Panc1 (cell line): ENCODE measurements around the gene CLP1. TPM values are rescaled to one million over a fixed set of nuclear protein-coding genes. Genes with fewer than 3 reads are reported as not detected.

ENCODE experiments used
- ATAC-seq: fragments of 200-7000 bp; cut with Tn5 transposase; 2 replicates; pipeline ENCODE4 v1.9.1; 2020; ENCODE audit warnings: mild to moderate bottlenecking, moderate library complexity
- BruUV-seq: library from RNA; stranded (reverse); fragments of 400-500 nt; replicated peaks from 2 replicates; lab custom pipeline; 2021; lab: Mats Ljungman, UMichigan
- CTCF ChIA-PET: fragments of 300-600 bp; sonication (Branson Sonifier 250); formaldehyde crosslinking; loops from one replicate; lab custom pipeline; 2022; ENCODE audit warnings: antibody characterized with exemption; lab: Charles Lee
- POLR2A ChIA-PET: fragments of 300-600 bp; sonication (Branson Sonifier 250); formaldehyde crosslinking; loops from one replicate; lab custom pipeline; 2022; ENCODE audit warnings: antibody characterized with exemption; lab: Charles Lee
- DNase-seq: peaks from one replicate; pipeline ENCODE4 v3.0.0-alpha.2; 2010; ENCODE audit warnings: low read depth, low spot score
- H3K27ac ChIP-seq: 2 replicates; pipeline ENCODE4 v1.5.1; 2011; ENCODE audit warnings: mild to moderate bottlenecking, low read length, inconsistent platforms
- H3K27me3 ChIP-seq: fragments of 200-500 bp; sonication (Bioruptor generic); 2 replicates; pipeline ENCODE4 v1.6.0; 2014; ENCODE audit warnings: low read length, inconsistent platforms; ENCODE audit not compliant: control insufficient read depth, insufficient read depth
- H3K36me3 ChIP-seq: fragments of 200-500 bp; sonication (Bioruptor generic); 2 replicates; pipeline ENCODE4 v1.5.1; 2014; ENCODE audit warnings: inconsistent platforms, mild to moderate bottlenecking, low read length, moderate library complexity; ENCODE audit not compliant: control insufficient read depth, insufficient read depth
- H3K4me1 ChIP-seq: 2 replicates; pipeline ENCODE4 v1.5.1; 2011; ENCODE audit warnings: inconsistent platforms, mild to moderate bottlenecking, low read length, moderate library complexity; ENCODE audit not compliant: control insufficient read depth, insufficient read depth
- H3K4me3 ChIP-seq, 2 experiments: 2 replicates each; pipeline ENCODE4 v1.5.1; 2011 to 2012; ENCODE audit warnings: low read depth in 2 of 2, low read length in 2 of 2, mild to moderate bottlenecking in 2 of 2, inconsistent platforms in 1 of 2, moderate library complexity in 1 of 2
- H3K9me3 ChIP-seq: fragments of 200-500 bp; sonication (Bioruptor generic); 2 replicates; pipeline ENCODE4 v1.5.1; 2014; ENCODE audit warnings: low read depth, mild to moderate bottlenecking, inconsistent platforms, low read length, moderate library complexity; ENCODE audit not compliant: control insufficient read depth, insufficient read depth
- POLR2AphosphoS5 ChIP-seq: IDR thresholded peaks from 2 replicates; pipeline ENCODE4 v1.6.1; 2012; ENCODE audit warnings: mild to moderate bottlenecking, low read depth, low read length, moderate library complexity
- REST ChIP-seq, 2 experiments: IDR thresholded peaks; 2 replicates each; pipeline ENCODE4 v1.6.1; 2011 to 2012; ENCODE audit warnings: low read depth in 2 of 2, control low read depth in 1 of 2, low read length in 1 of 2, mild to moderate bottlenecking in 1 of 2, moderate library complexity in 1 of 2; ENCODE audit not compliant: insufficient read depth in 1 of 2
- SIN3A ChIP-seq: IDR thresholded peaks from 2 replicates; pipeline ENCODE4 v1.6.1; 2012; ENCODE audit warnings: low read depth, mild to moderate bottlenecking, low read length, moderate library complexity, borderline replicate concordance; ENCODE audit not compliant: insufficient read depth
- TCF7L2 ChIP-seq: IDR thresholded peaks from 2 replicates; pipeline ENCODE4 v1.6.1; 2011; ENCODE audit warnings: mild to moderate bottlenecking, low read depth, low read length, inconsistent platforms
- in situ Hi-C: cut with HindIII; loops from 2 replicates; pipeline ENCODE4 v1.10.0; 2016; ENCODE audit warnings: low sequenced_read_pairs, low pct_unique_long_range_greater_than_20kb
- intact Hi-C: fragments of 100-400 bp; cut with micrococcal nuclease; formaldehyde crosslinking; loops from one replicate; pipeline ENCODE4 v1.10.0; 2022; ENCODE audit not compliant: unreplicated experiment
- total RNA-seq: library from RNA; stranded (reverse); gene quantifications from one replicate; pipeline ENCODE4 v1.2.1, GENCODE V29; 2021; ENCODE audit not compliant: unreplicated experiment
- TF ChIP-seq, protein P1 (sequence below): fragments of 450-650 bp; IDR thresholded peaks from 2 replicates; pipeline ENCODE4 v1.5.1; 2017; ENCODE audit warnings: mild to moderate bottlenecking

Gene CLP1
- total RNA-seq, 1 experiment from 2014 or later: 17.7 TPM

GRCh38 chr11:57635246-57635645 is 22.3 kb upstream of the CLP1 start:
- ATAC-seq (no peak), DNase-seq (no peak)
- no peaks in the 10 kb centered on the region for H3K36me3 ChIP-seq
- H3K27me3 ChIP-seq: peaks cover 3% of the 10 kb centered on the region; the same call in 1 of the 2 replicates
- H3K9me3 ChIP-seq: no peaks in the 10 kb centered on the region
- H3K27ac ChIP-seq: no peak overlapping the region
- CTCF ChIA-PET: no interaction called here
- H3K4me1 ChIP-seq: peaks cover 15% of the 10 kb centered on the region
- TF ChIP-seq POLR2AphosphoS5: no peak
- intact Hi-C loops: no loop called here
- BruUV-seq: no TSS peak
- in situ Hi-C loops: no loop called here
- H3K4me3 ChIP-seq: no peak overlapping the region
- POLR2A ChIA-PET: no interaction called here

GRCh38 chr11:57637626-57638004 is 19.9 kb upstream of the CLP1 start:
- Histone ChIP-seq H3K27ac (peak overlapping the region; percentile 83), H3K4me3 (peak overlapping the region; percentile 79 to 91), H3K4me1 (peaks cover 19% of the 10 kb centered on the region), H3K27me3 (no peaks in the 10 kb centered on the region), H3K36me3 (no peaks in the 10 kb centered on the region), H3K9me3 (no peaks in the 10 kb centered on the region)
- in situ Hi-C loops (no loop called here), intact Hi-C loops (no loop called here)
- BruUV-seq: no TSS peak
- ChIA-PET CTCF (interaction anchor here (0.5 kb wide), 1 partner anchor 29 kb away, joined by 3 read pairs; no protein-coding TSS in a partner anchor), POLR2A (no interaction called here)
- ATAC-seq: no peak; the same call in 1 of the 2 replicates
- no peak for DNase-seq
- TF ChIP-seq SIN3A: no peak
- no peak for TF ChIP-seq POLR2AphosphoS5
- no peak for TF ChIP-seq REST (IDR thresholded peaks at IDR 0.05; ENCODE audit: insufficient read depth in 1 of 2, low read depth in 2 of 2, low read length in 1 of 2)
- TF ChIP-seq, protein P1, sequence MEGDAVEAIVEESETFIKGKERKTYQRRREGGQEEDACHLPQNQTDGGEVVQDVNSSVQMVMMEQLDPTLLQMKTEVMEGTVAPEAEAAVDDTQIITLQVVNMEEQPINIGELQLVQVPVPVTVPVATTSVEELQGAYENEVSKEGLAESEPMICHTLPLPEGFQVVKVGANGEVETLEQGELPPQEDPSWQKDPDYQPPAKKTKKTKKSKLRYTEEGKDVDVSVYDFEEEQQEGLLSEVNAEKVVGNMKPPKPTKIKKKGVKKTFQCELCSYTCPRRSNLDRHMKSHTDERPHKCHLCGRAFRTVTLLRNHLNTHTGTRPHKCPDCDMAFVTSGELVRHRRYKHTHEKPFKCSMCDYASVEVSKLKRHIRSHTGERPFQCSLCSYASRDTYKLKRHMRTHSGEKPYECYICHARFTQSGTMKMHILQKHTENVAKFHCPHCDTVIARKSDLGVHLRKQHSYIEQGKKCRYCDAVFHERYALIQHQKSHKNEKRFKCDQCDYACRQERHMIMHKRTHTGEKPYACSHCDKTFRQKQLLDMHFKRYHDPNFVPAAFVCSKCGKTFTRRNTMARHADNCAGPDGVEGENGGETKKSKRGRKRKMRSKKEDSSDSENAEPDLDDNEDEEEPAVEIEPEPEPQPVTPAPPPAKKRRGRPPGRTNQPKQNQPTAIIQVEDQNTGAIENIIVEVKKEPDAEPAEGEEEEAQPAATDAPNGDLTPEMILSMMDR: no peak
- no peak for TF ChIP-seq TCF7L2

- BruUV-seq: TSS peak; percentile 81
- POLR2A ChIA-PET: no interaction called here
- no peaks in the 10 kb centered on the region for H3K27me3 ChIP-seq
- CTCF ChIA-PET: no interaction called here
- no peaks in the 10 kb centered on the region for H3K9me3 ChIP-seq
- DNase-seq: no peak
- in situ Hi-C loops: no loop called here
- no peaks in the 10 kb centered on the region for H3K36me3 ChIP-seq
- H3K27ac ChIP-seq: peak overlapping the region; percentile 83
- peaks cover 19% of the 10 kb centered on the region for H3K4me1 ChIP-seq
- ATAC-seq: peak; percentile 92
- H3K4me3 ChIP-seq: peak overlapping the region; percentile 79 to 91
- intact Hi-C loops: no loop called here
- TF ChIP-seq REST (IDR thresholded peaks at IDR 0.05; ENCODE audit: insufficient read depth in 1 of 2, low read depth in 2 of 2, low read length in 1 of 2) (no peak), POLR2AphosphoS5 (peak; percentile 76), TCF7L2 (no peak)
- TF ChIP-seq, protein P1: no peak
These were observed 19.4 kb upstream of the CLP1 start for GRCh38 chr11:57638005-57638781.
